Naive thymus-derived CD4-positive, alpha-beta T cell (primary cell): Measurements from ENCODE around the gene GALNT14. TPM values are rescaled to one million over a fixed set of nuclear protein-coding genes. Genes with fewer than 3 reads are reported as not detected.
A peak's percentile ranks its signal among the peaks of the same experiment; 100 is the strongest.

ENCODE experiments used
- ATAC-seq: fragments of 150-1000 bp; cut with Tn5 transposase; 2 replicates; pipeline ENCODE4 v1.10.0; 2021; ENCODE audit warnings: mild to moderate bottlenecking, moderate library complexity
- CTCF ChIA-PET: fragments of 350-600 bp; sonication (Branson Sonifier 250); formaldehyde crosslinking; loops from one replicate; lab custom pipeline; 2021; ENCODE audit warnings: antibody characterized with exemption; lab: Charles Lee
- POLR2A ChIA-PET: fragments of 350-600 bp; sonication (Branson Sonifier 250); formaldehyde crosslinking; loops from one replicate; lab custom pipeline; 2021; ENCODE audit warnings: antibody characterized with exemption, inconsistent platforms; lab: Charles Lee
- DNase-seq, 9 donors: peaks; one replicate each; pipeline versions ENCODE4 v3.0.0 to v3.0.0-alpha.2; 2020 to 2022; ENCODE audit warnings: mixed read lengths in 1 of 9
- H3K27ac ChIP-seq: one replicate; pipeline ENCODE4 v1.7.0; 2013; ENCODE audit warnings: mild to moderate bottlenecking, low read depth, low read length, moderate library complexity
- H3K27me3 ChIP-seq, 2 donors: one replicate each; pipeline ENCODE4 v1.7.0; 2013; ENCODE audit warnings: low read length in 2 of 2, mild to moderate bottlenecking in 2 of 2, moderate library complexity in 2 of 2; ENCODE audit not compliant: control insufficient read depth in 2 of 2, insufficient read depth in 2 of 2
- H3K36me3 ChIP-seq, 3 experiments: 1 replicate in 2 of 3; 2 replicates in 1 of 3; pipeline ENCODE4 v1.7.0; 2013; ENCODE audit warnings: low read length in 3 of 3, mild to moderate bottlenecking in 3 of 3, moderate library complexity in 1 of 3; ENCODE audit not compliant: insufficient read depth in 3 of 3, control insufficient read depth in 2 of 3
- H3K4me1 ChIP-seq, 2 donors: one replicate each; pipeline ENCODE4 v1.7.0; 2013; ENCODE audit warnings: low read length in 2 of 2, mild to moderate bottlenecking in 2 of 2, moderate library complexity in 1 of 2; ENCODE audit not compliant: control insufficient read depth in 2 of 2, insufficient read depth in 2 of 2
- H3K4me3 ChIP-seq: 2 replicates; pipeline ENCODE4 v1.7.0; 2013; ENCODE audit warnings: mild to moderate bottlenecking, low read length
- H3K9me3 ChIP-seq, 3 experiments: 1 replicate in 2 of 3; 2 replicates in 1 of 3; pipeline ENCODE4 v1.7.0; 2013; ENCODE audit warnings: low read length in 3 of 3; ENCODE audit not compliant: control insufficient read depth in 2 of 3
- H3K27ac Mint-ChIP-seq, 9 donors: one replicate each; pipeline ENCODE4 v1.8.0; 2020 to 2022; ENCODE audit warnings: mixed read lengths in 9 of 9, mild to moderate bottlenecking in 8 of 9, moderate library complexity in 5 of 9, inconsistent platforms in 2 of 9
- H3K27me3 Mint-ChIP-seq, 5 donors: one replicate each; pipeline ENCODE4 v1.8.0; 2021 to 2022; ENCODE audit warnings: mixed read lengths in 5 of 5, mild to moderate bottlenecking in 1 of 5
- H3K36me3 Mint-ChIP-seq, 5 donors: one replicate each; pipeline ENCODE4 v1.8.0; 2020 to 2022; ENCODE audit warnings: mixed read lengths in 5 of 5, mild to moderate bottlenecking in 3 of 5, inconsistent platforms in 1 of 5
- H3K4me1 Mint-ChIP-seq, 7 donors: one replicate each; pipeline ENCODE4 v1.8.0; 2020 to 2022; ENCODE audit warnings: mixed read lengths in 7 of 7, mild to moderate bottlenecking in 3 of 7, inconsistent platforms in 1 of 7
- H3K4me3 Mint-ChIP-seq, 10 donors: one replicate each; pipeline ENCODE4 v1.8.0; 2020 to 2022; ENCODE audit warnings: mild to moderate bottlenecking in 10 of 10, mixed read lengths in 10 of 10, moderate library complexity in 6 of 10, inconsistent platforms in 2 of 10
- H3K9me3 Mint-ChIP-seq, 11 donors: one replicate each; pipeline ENCODE4 v1.8.0; 2020 to 2022; ENCODE audit warnings: mixed read lengths in 11 of 11, mild to moderate bottlenecking in 4 of 11, inconsistent platforms in 1 of 11, moderate library complexity in 1 of 11
- intact Hi-C, 2 donors: fragments of 100-400 bp; cut with micrococcal nuclease; formaldehyde crosslinking; loops; one replicate each; pipeline ENCODE4 v1.15.1; 2023
- polyA plus RNA-seq, 2 donors: library from polyadenylated mRNA; unstranded; fragments of 300-500 nt; fragmentation: Illumina TruSeq; gene quantifications; one replicate each; pipeline ENCODE4 v1.2.3, GENCODE V29; 2021
- total RNA-seq, 6 experiments: library from RNA in 5 of 6; stranded (reverse) in 5 of 6; gene quantifications; 1 replicate in 5 of 6; 2 replicates in 1 of 6; pipeline ENCODE4 v1.2.3 and lab custom pipeline; 2021 to 2026

GALNT14 gene
- total and polyA plus RNA-seq, 7 experiments from 2014 or later, result 0.64 to 1.1 TPM; not detected in 5

DNA sequence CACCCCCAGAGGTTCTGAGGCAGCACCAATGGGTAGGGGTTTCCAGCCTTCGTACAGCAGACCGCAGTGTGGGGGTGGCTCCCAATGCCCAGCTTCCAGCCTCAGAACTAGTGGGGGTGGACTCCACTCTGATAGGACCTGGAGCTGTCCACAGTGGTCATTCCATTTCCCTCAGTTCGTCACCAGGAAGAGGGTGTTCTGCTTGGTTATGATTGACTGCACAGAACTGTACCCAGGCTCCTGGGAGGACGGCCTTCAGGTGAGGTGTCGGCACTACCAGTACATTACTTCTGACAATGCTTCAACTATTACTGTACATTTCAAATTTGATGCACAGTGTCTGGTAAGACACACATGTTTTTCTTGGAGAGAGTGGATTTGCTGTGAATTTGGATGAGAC lies 180.6 kb downstream of the GALNT14 start:
- no peaks in the 10 kb centered on the region for H3K4me1 ChIP-seq
- ATAC-seq (no peak), DNase-seq (no peak)
- intact Hi-C loops, result no loop called here
- no peaks in the 10 kb centered on the region for H3K27me3 ChIP-seq
- no peak overlapping the region for H3K4me3 ChIP-seq
- Mint-ChIP-seq H3K27me3 (no peaks in the 10 kb centered on the region), H3K27ac (no peak overlapping the region), H3K9me3 (no peaks in the 10 kb centered on the region), H3K4me1 (no peaks in the 10 kb centered on the region), H3K36me3 (no peaks in the 10 kb centered on the region), H3K4me3 (no peak overlapping the region)
- H3K27ac ChIP-seq, result no peak overlapping the region
- POLR2A ChIA-PET, result no interaction called here
- CTCF ChIA-PET, result no interaction called here
- H3K36me3 ChIP-seq, result no peaks in the 10 kb centered on the region
- H3K9me3 ChIP-seq, result no peaks in the 10 kb centered on the region

GRCh38 chr2:30956995-30957394 lies 181.2 kb downstream of the GALNT14 start:
- ChIA-PET POLR2A (no interaction called here), CTCF (no interaction called here)
- no peaks in the 10 kb centered on the region for H3K27me3 ChIP-seq
- ATAC-seq (no peak), DNase-seq (no peak)
- no peak overlapping the region for H3K27ac ChIP-seq
- H3K9me3 ChIP-seq, result no peaks in the 10 kb centered on the region
- no peaks in the 10 kb centered on the region for H3K36me3 ChIP-seq
- Mint-ChIP-seq H3K4me1 (no peaks in the 10 kb centered on the region), H3K27me3 (no peaks in the 10 kb centered on the region), H3K4me3 (no peak overlapping the region), H3K9me3 (no peaks in the 10 kb centered on the region), H3K27ac (no peak overlapping the region), H3K36me3 (no peaks in the 10 kb centered on the region)
- intact Hi-C loops, result no loop called here
- no peak overlapping the region for H3K4me3 ChIP-seq
- no peaks in the 10 kb centered on the region for H3K4me1 ChIP-seq

DNA sequence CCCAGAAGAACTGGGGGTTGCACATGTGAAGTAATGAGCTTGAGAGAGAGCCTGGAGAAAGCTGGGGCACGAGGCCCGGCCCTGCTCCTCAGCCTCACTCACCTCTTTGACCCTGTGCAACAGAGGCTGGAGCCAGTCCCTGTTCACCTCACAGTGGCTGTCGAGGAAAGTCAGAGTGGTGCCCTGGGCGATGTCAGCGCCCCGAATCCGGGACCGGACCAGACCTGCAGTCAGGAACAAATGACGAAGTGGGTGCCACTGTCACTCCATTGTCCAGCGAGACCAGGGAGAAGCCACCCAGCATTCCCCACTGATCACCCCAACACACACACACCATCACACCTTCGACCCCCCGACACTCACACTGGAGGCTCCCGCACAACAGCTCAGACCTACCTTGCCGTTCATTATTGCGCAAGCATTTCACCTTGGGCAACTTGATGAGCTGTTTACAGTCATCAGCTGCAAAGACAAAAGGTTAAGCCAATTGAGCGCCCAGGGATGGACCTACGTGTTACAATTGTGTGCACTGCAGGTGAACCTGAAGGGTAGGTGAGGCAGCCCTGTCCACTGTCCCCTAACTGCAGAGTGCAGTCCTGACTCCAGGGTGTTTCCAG lies 182.6 kb downstream of the GALNT14 start:
- Histone ChIP-seq H3K27ac (no peak overlapping the region), H3K36me3 (no peaks in the 10 kb centered on the region), H3K9me3 (no peaks in the 10 kb centered on the region), H3K4me1 (no peaks in the 10 kb centered on the region), H3K27me3 (no peaks in the 10 kb centered on the region), H3K4me3 (no peak overlapping the region)
- ATAC-seq (peak; percentile 20), DNase-seq (no peak)
- no peaks in the 10 kb centered on the region for H3K36me3 Mint-ChIP-seq
- H3K27ac Mint-ChIP-seq, result peak overlapping the region in 1 of 9 donors; percentile 25
- H3K4me1 Mint-ChIP-seq, result no peaks in the 10 kb centered on the region
- ChIA-PET CTCF (no interaction called here), POLR2A (no interaction called here)
- no peak overlapping the region for H3K4me3 Mint-ChIP-seq
- intact Hi-C loops, result no loop called here
- peaks cover 0 to 5% (median 0%) of the 10 kb centered on the region in 5 donors for H3K27me3 Mint-ChIP-seq
- H3K9me3 Mint-ChIP-seq, result no peaks in the 10 kb centered on the region

- Histone ChIP-seq H3K4me3 (no peak overlapping the region), H3K9me3 (no peaks in the 10 kb centered on the region), H3K27ac (no peak overlapping the region), H3K27me3 (no peaks in the 10 kb centered on the region), H3K4me1 (no peaks in the 10 kb centered on the region), H3K36me3 (no peaks in the 10 kb centered on the region)
- DNase-seq (no peak), ATAC-seq (no peak)
- Mint-ChIP-seq H3K27me3 (peaks cover 0 to 5% (median 0%) of the 10 kb centered on the region in 5 donors), H3K27ac (no peak overlapping the region), H3K36me3 (no peaks in the 10 kb centered on the region), H3K4me1 (no peaks in the 10 kb centered on the region), H3K9me3 (peaks cover 0 to 2% (median 0%) of the 10 kb centered on the region in 11 donors), H3K4me3 (no peak overlapping the region)
- intact Hi-C loops, result no loop called here
- ChIA-PET POLR2A (no interaction called here), CTCF (no interaction called here)
These were observed 187.9 kb downstream of the GALNT14 start for GRCh38 chr2:30950339-30950738.

GRCh38 chr2:30949435-30949834 lies 188.8 kb downstream of the GALNT14 start:
- Mint-ChIP-seq H3K27ac (no peak overlapping the region), H3K4me3 (no peak overlapping the region), H3K9me3 (peaks cover 0 to 2% (median 0%) of the 10 kb centered on the region in 11 donors), H3K4me1 (no peaks in the 10 kb centered on the region), H3K36me3 (no peaks in the 10 kb centered on the region), H3K27me3 (peaks cover 0 to 5% (median 0%) of the 10 kb centered on the region in 5 donors)
- no peaks in the 10 kb centered on the region for H3K36me3 ChIP-seq
- DNase-seq (no peak), ATAC-seq (no peak)
- intact Hi-C loops, result no loop called here
- no peak overlapping the region for H3K4me3 ChIP-seq
- CTCF ChIA-PET, result no interaction called here
- no peaks in the 10 kb centered on the region for H3K9me3 ChIP-seq
- H3K27ac ChIP-seq, result no peak overlapping the region
- no peaks in the 10 kb centered on the region for H3K4me1 ChIP-seq
- POLR2A ChIA-PET, result no interaction called here
- H3K27me3 ChIP-seq, result no peaks in the 10 kb centered on the region

DNA sequence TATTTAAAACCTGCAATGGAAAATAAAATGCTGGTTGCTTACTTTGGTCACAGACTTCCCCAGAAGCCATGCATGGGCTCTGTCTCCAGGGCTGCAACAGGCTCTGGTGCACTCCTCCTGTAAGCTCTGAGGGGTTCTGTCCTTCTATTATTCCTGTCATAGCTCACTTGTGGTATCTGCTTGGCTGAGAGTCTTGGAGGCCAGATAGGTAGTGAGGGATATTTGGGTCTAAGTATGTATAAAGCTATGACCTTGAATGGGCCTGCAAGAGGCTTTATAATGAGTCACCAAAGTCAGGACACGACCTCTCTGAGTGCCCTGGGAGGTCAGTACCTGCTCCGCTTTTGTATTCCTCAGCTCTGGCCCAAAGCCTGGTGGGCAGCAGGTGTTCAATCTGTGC lies 189.4 kb downstream of the GALNT14 start:
- intact Hi-C loops, result no loop called here
- H3K27ac Mint-ChIP-seq, result no peak overlapping the region
- no peak overlapping the region for H3K27ac ChIP-seq
- H3K27me3 Mint-ChIP-seq, result peaks cover 0 to 5% (median 0%) of the 10 kb centered on the region in 5 donors
- H3K36me3 ChIP-seq, result no peaks in the 10 kb centered on the region
- POLR2A ChIA-PET, result no interaction called here
- no peaks in the 10 kb centered on the region for H3K9me3 ChIP-seq
- ATAC-seq (no peak), DNase-seq (no peak)
- no peaks in the 10 kb centered on the region for H3K27me3 ChIP-seq
- H3K36me3 Mint-ChIP-seq, result no peaks in the 10 kb centered on the region
- H3K9me3 Mint-ChIP-seq, result peaks cover 0 to 2% (median 0%) of the 10 kb centered on the region in 11 donors
- H3K4me1 Mint-ChIP-seq, result no peaks in the 10 kb centered on the region
- H3K4me3 ChIP-seq, result no peak overlapping the region
- no peak overlapping the region for H3K4me3 Mint-ChIP-seq
- no peaks in the 10 kb centered on the region for H3K4me1 ChIP-seq
- CTCF ChIA-PET, result no interaction called here

DNA sequence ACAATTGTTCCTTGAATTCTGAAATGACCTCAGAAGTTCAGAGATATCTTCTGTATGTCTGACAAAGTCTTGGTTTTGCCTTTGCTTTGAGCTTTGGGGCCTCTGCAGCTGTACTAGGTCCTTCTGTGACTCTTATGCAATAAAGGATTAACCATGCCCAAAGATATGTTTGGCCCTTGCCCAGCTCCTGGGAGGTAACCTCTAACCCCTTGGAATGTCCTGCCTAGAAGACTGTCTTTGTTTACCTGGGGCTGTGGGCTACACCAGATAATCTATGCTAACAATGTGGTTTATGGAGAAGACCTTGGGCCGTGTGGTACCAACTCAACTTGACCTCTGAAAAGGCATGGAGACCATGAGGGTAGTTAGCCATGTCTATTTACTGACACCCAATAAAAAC lies 190.1 kb downstream of the GALNT14 start:
- peaks cover 0 to 5% (median 0%) of the 10 kb centered on the region in 5 donors for H3K27me3 Mint-ChIP-seq
- DNase-seq (no peak), ATAC-seq (no peak)
- H3K27me3 ChIP-seq, result no peaks in the 10 kb centered on the region
- no peak overlapping the region for H3K27ac ChIP-seq
- no peaks in the 10 kb centered on the region for H3K4me1 Mint-ChIP-seq
- no peaks in the 10 kb centered on the region for H3K36me3 ChIP-seq
- intact Hi-C loops, result no loop called here
- POLR2A ChIA-PET, result no interaction called here
- peaks cover 0 to 2% (median 0%) of the 10 kb centered on the region in 11 donors for H3K9me3 Mint-ChIP-seq
- no peak overlapping the region for H3K27ac Mint-ChIP-seq
- no peaks in the 10 kb centered on the region for H3K4me1 ChIP-seq
- CTCF ChIA-PET, result no interaction called here
- H3K36me3 Mint-ChIP-seq, result no peaks in the 10 kb centered on the region
- no peak overlapping the region for H3K4me3 ChIP-seq
- H3K4me3 Mint-ChIP-seq, result no peak overlapping the region
- H3K9me3 ChIP-seq, result no peaks in the 10 kb centered on the region
